H9 (cell line): Measurements from ENCODE around the gene ACP1. TPM values are rescaled to one million over a fixed set of nuclear protein-coding genes. Genes with fewer than 3 reads are reported as not detected.

Experiments used
- DNase-seq: peaks from one replicate; pipeline ENCODE4 v3.0.0-alpha.2; 2017
- H2AFZ ChIP-seq: one replicate; pipeline ENCODE4 v1.6.1; 2013; ENCODE audit warnings: mild to moderate bottlenecking, low read length, control low read depth, moderate library complexity
- H2AK5ac ChIP-seq: 2 replicates; pipeline ENCODE4 v1.6.1; 2013; ENCODE audit warnings: low read length, control low read depth, mixed read lengths; ENCODE audit not compliant: insufficient read length
- H2BK120ac ChIP-seq: one replicate; pipeline ENCODE4 v1.6.1; 2013; ENCODE audit warnings: low read depth, mild to moderate bottlenecking, low read length, control low read depth, inconsistent platforms; ENCODE audit not compliant: poor library complexity, severe bottlenecking
- H2BK12ac ChIP-seq: 2 replicates; pipeline ENCODE4 v1.6.1; 2013; ENCODE audit warnings: low read length, control low read depth, mixed read lengths, low read depth; ENCODE audit not compliant: insufficient read length
- H2BK15ac ChIP-seq: 2 replicates; pipeline ENCODE4 v1.6.1; 2013; ENCODE audit warnings: low read depth, low read length, control low read depth
- H2BK20ac ChIP-seq: one replicate; pipeline ENCODE4 v1.6.1; 2013; ENCODE audit warnings: low read depth, mild to moderate bottlenecking, low read length, control low read depth, inconsistent platforms; ENCODE audit not compliant: poor library complexity, severe bottlenecking
- H2BK5ac ChIP-seq: 2 replicates; pipeline ENCODE4 v1.6.1; 2013; ENCODE audit warnings: low read length, control low read depth, mixed read lengths; ENCODE audit not compliant: insufficient read length
- H3K14ac ChIP-seq: 2 replicates; pipeline ENCODE4 v1.6.1; 2013; ENCODE audit warnings: low read length, control low read depth; ENCODE audit not compliant: insufficient read depth
- H3K18ac ChIP-seq: 2 replicates; pipeline ENCODE4 v1.6.1; 2013; ENCODE audit warnings: low read depth, mild to moderate bottlenecking, mixed read lengths, low read length, control low read depth; ENCODE audit not compliant: insufficient read length
- H3K23ac ChIP-seq: 2 replicates; pipeline ENCODE4 v1.6.1; 2013; ENCODE audit warnings: low read length, control low read depth, mixed read lengths, low read depth; ENCODE audit not compliant: insufficient read length
- H3K23me2 ChIP-seq: 2 replicates; pipeline ENCODE4 v1.6.1; 2013; ENCODE audit warnings: low read depth, mild to moderate bottlenecking, mixed read lengths, low read length, control low read depth; ENCODE audit not compliant: insufficient read length, poor library complexity, severe bottlenecking
- H3K27ac ChIP-seq: 2 replicates; pipeline ENCODE4 v1.5.1; 2013; ENCODE audit warnings: low read length, control low read depth, mixed read lengths, low read depth; ENCODE audit not compliant: insufficient read length
- H3K27me3 ChIP-seq: 2 replicates; pipeline ENCODE4 v1.6.1; 2013; ENCODE audit warnings: low read length, control low read depth, inconsistent platforms; ENCODE audit not compliant: insufficient read depth
- H3K4ac ChIP-seq: 2 replicates; pipeline ENCODE4 v1.6.1; 2013; ENCODE audit warnings: low read depth, mild to moderate bottlenecking, control low read depth, inconsistent platforms, low read length, moderate library complexity
- H3K4me1 ChIP-seq: 2 replicates; pipeline ENCODE4 v1.6.1; 2013; ENCODE audit warnings: low read length, control low read depth, inconsistent platforms; ENCODE audit not compliant: insufficient read depth
- H3K4me2 ChIP-seq: 2 replicates; pipeline ENCODE4 v1.6.1; 2013; ENCODE audit warnings: low read length, control low read depth, mixed read lengths; ENCODE audit not compliant: insufficient read length, insufficient read depth
- H3K56ac ChIP-seq: 2 replicates; pipeline ENCODE4 v1.6.1; 2013; ENCODE audit warnings: low read depth, mild to moderate bottlenecking, mixed read lengths, low read length, control low read depth; ENCODE audit not compliant: insufficient read length
- H3K79me1 ChIP-seq: 2 replicates; pipeline ENCODE4 v1.6.1; 2013; ENCODE audit warnings: low read depth, mild to moderate bottlenecking, moderate library complexity, low read length, control low read depth, inconsistent platforms; ENCODE audit not compliant: insufficient read depth, poor library complexity, severe bottlenecking
- H3K79me2 ChIP-seq: 2 replicates; pipeline ENCODE4 v1.6.1; 2013; ENCODE audit warnings: low read length, control low read depth, inconsistent platforms; ENCODE audit not compliant: insufficient read depth
- H3K9ac ChIP-seq: 2 replicates; pipeline ENCODE4 v1.6.1; 2013; ENCODE audit warnings: low read length, control low read depth, mixed read lengths; ENCODE audit not compliant: insufficient read length; ENCODE audit errors: extremely low read depth
- H3K9me3 ChIP-seq: one replicate; pipeline ENCODE4 v1.6.1; 2013; ENCODE audit warnings: low read depth, low read length, inconsistent platforms; ENCODE audit not compliant: control insufficient read depth
- H3T11ph ChIP-seq: one replicate; pipeline ENCODE4 v1.6.1; 2013; ENCODE audit warnings: mild to moderate bottlenecking, low read length, control low read depth, inconsistent platforms
- H4K20me1 ChIP-seq: one replicate; pipeline ENCODE4 v1.6.1; 2013; ENCODE audit not compliant: control insufficient read depth, insufficient read length, insufficient read depth
- H4K5ac ChIP-seq: 2 replicates; pipeline ENCODE4 v1.6.1; 2013; ENCODE audit warnings: low read depth, mild to moderate bottlenecking, mixed read lengths, low read length, control low read depth; ENCODE audit not compliant: insufficient read length
- H4K8ac ChIP-seq: replicated peaks from 2 replicates; pipeline ENCODE4 v1.6.1; 2013; ENCODE audit warnings: low read length, control low read depth, mixed read lengths, low read depth; ENCODE audit not compliant: insufficient read length
- H4K91ac ChIP-seq: 2 replicates; pipeline ENCODE4 v1.6.1; 2013; ENCODE audit warnings: low read depth, mild to moderate bottlenecking, moderate library complexity, mixed read lengths, low read length, control low read depth; ENCODE audit not compliant: insufficient read length
- H3K27ac Mint-ChIP-seq, 3 experiments: 2 replicates in 2 of 3; 3 replicates in 1 of 3; pipeline ENCODE4 v1.8.0; 2020 to 2021; ENCODE audit warnings: mixed read lengths in 3 of 3, mild to moderate bottlenecking in 1 of 3, moderate library complexity in 1 of 3
- H3K27me3 Mint-ChIP-seq: 2 replicates; pipeline ENCODE4 v1.8.0; 2021; ENCODE audit warnings: low read depth, mild to moderate bottlenecking, moderate library complexity, mixed read lengths
- H3K36me3 Mint-ChIP-seq, 3 experiments: 2 replicates in 2 of 3; 3 replicates in 1 of 3; pipeline ENCODE4 v1.8.0; 2020 to 2021; ENCODE audit warnings: low read depth in 3 of 3, mixed read lengths in 3 of 3; ENCODE audit not compliant: insufficient read depth in 1 of 3
- H3K4me1 Mint-ChIP-seq, 2 experiments: 2 replicates each; pipeline ENCODE4 v1.8.0; 2020; ENCODE audit warnings: mixed read lengths in 2 of 2
- H3K4me3 Mint-ChIP-seq, 2 experiments: 2 replicates in 1 of 2; 3 replicates in 1 of 2; pipeline ENCODE4 v1.8.0; 2020 to 2021; ENCODE audit warnings: mild to moderate bottlenecking in 2 of 2, mixed read lengths in 2 of 2, moderate library complexity in 1 of 2
- H3K9me3 Mint-ChIP-seq, 2 experiments: 2 replicates in 1 of 2; 3 replicates in 1 of 2; pipeline ENCODE4 v1.8.0; 2020; ENCODE audit warnings: mild to moderate bottlenecking in 2 of 2, mixed read lengths in 2 of 2, moderate library complexity in 1 of 2
- CTCF ChIP-seq: fragments of 200-600 bp; sonication (generic); conservative IDR thresholded peaks from 3 replicates; pipeline ENCODE4 v1.8.0; 2021; ENCODE audit warnings: antibody characterized with exemption, mild to moderate bottlenecking
- WGBS: extraction: QIAGEN DNeasy Blood & Tissue Kit; methylation state at CpG from one replicate; pipeline ENCODE4 v1.1.7; 2013; ENCODE audit warnings: missing lambda C conversion rate, low lambda C conversion rate, mixed read lengths; ENCODE audit not compliant: insufficient read length; ENCODE audit errors: extremely low coverage; 5-methylcytosine and 5-hydroxymethylcytosine counted together
- total RNA-seq: library from RNA; stranded (reverse); gene quantifications from 2 replicates; pipeline ENCODE4 v1.2.1, GENCODE V29; 2021

Gene ACP1
- total RNA-seq, 1 experiment from 2014 or later: 143 TPM

DNA sequence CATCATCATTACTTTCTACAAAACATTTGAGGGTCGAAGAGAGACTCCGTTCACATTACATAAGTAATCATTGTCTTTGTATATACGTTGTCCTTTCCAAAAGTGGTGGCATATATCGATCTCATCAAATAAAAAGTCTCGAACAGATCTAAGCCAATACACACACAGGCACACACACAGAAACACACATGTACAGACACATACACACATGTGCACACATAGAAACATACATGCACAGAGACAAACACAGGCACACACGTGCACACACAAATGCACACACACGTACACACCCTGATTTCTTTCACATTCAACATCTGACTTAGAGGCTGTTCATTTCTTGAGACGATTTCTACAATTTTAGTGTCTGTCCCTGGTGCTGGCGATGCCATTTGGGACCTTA is 40.6 kb downstream of the ACP1 start:
- Histone ChIP-seq H3K79me2 (no peaks in the 10 kb centered on the region), H3K27ac (no peak overlapping the region)
- WGBS: no CpG with 5 or more reads among the region's 9 CpGs

More for the DNA sequence above, 40.6 kb downstream of the ACP1 start:
- no peak overlapping the region for H2AFZ ChIP-seq
- Mint-ChIP-seq H3K27me3 (peaks cover 12% of the 10 kb centered on the region), H3K27ac (no peak overlapping the region), H3K4me3 (no peak overlapping the region), H3K36me3 (no peaks in the 10 kb centered on the region; a peak in 1 of 7 replicates), H3K9me3 (peaks cover 9 to 15% of the 10 kb centered on the region in 2 experiments), H3K4me1 (peaks cover 15 to 16% of the 10 kb centered on the region in 2 experiments)
- H3K4ac ChIP-seq: no peak overlapping the region
- H3K79me1 ChIP-seq: no peaks in the 10 kb centered on the region
- no peaks in the 10 kb centered on the region for H3K23me2 ChIP-seq
- H3K4me2 ChIP-seq: no peak overlapping the region
- no peak overlapping the region for H2AK5ac ChIP-seq
- H2BK120ac ChIP-seq: no peak overlapping the region
- peaks cover 2% of the 10 kb centered on the region; the same call in 1 of the 2 replicates for H3K4me1 ChIP-seq
- no peaks in the 10 kb centered on the region for H3K9me3 ChIP-seq
- no peaks in the 10 kb centered on the region for H4K20me1 ChIP-seq
- H3K23ac ChIP-seq: no peak overlapping the region
- H4K91ac ChIP-seq: no peak overlapping the region
- DNase-seq: no peak
- H2BK12ac ChIP-seq: no peak overlapping the region
- no peak overlapping the region for H2BK5ac ChIP-seq
- no peak overlapping the region for H2BK20ac ChIP-seq
- H3K56ac ChIP-seq: no peak overlapping the region
- H3K9ac ChIP-seq: no peak overlapping the region
- no peak overlapping the region for H3T11ph ChIP-seq
- no peak overlapping the region for H2BK15ac ChIP-seq
- no peak overlapping the region for H4K8ac ChIP-seq
- H3K27me3 ChIP-seq: no peaks in the 10 kb centered on the region
- H3K18ac ChIP-seq: no peak overlapping the region
- H4K5ac ChIP-seq: no peak overlapping the region
- no peak for TF ChIP-seq CTCF
- no peak overlapping the region for H3K14ac ChIP-seq
